Lower leg skin (tissue), 4 donors: Measurements from ENCODE around the gene KIRREL3. TPM values are rescaled to one million over a fixed set of nuclear protein-coding genes. Genes with fewer than 3 reads are reported as not detected.
"Not testable (repeated sequence)": the region's sequence is repeated elsewhere in the genome, so short reads cannot be mapped to it uniquely, and the experiment has no call there.

ENCODE experiments used
- DNase-seq, 2 donors: peaks; one replicate each; pipeline ENCODE4 v3.0.0-alpha.2; 2019; ENCODE audit warnings: low spot score in 2 of 2
- H3K4me3 ChIP-seq: fragments of 200-600 bp; sonication (generic); 2 replicates; pipeline ENCODE4 v1.5.1; 2017; ENCODE audit warnings: mild to moderate bottlenecking, low read depth; ENCODE audit not compliant: poor library complexity, severe bottlenecking
- CTCF ChIP-seq, 3 donors: fragments of 450-650 bp; IDR thresholded peaks; one replicate each; pipeline ENCODE4 v1.5.1; 2016; ENCODE audit warnings: antibody characterized with exemption in 3 of 3, mild to moderate bottlenecking in 3 of 3, moderate library complexity in 2 of 3
- POLR2A ChIP-seq, 2 donors: fragments of 450-650 bp; IDR thresholded peaks; one replicate each; pipeline ENCODE4 v1.6.1; 2016 to 2017; ENCODE audit warnings: antibody characterized with exemption in 2 of 2, mild to moderate bottlenecking in 1 of 2, moderate library complexity in 1 of 2
- WGBS, 2 donors: methylation state at CpG; one replicate each; pipeline ENCODE4 v1.1.5; 2018; 5-methylcytosine and 5-hydroxymethylcytosine counted together
- intact Hi-C: fragments of 100-400 bp; cut with DNase I; formaldehyde crosslinking; loops from one replicate; pipeline ENCODE4 v1.15.0; 2023; ENCODE audit warnings: low total_unique reads
- total RNA-seq, 4 donors: library from RNA; depleted of rRNA; stranded (reverse); fragments of >200 nt; gene quantifications; one replicate each; pipeline ENCODE4 v1.1.0, GENCODE V29; 2016

KIRREL3 gene
- total RNA-seq, 4 donors from 2014 or later, result 0.13 TPM; not detected in 3

GRCh38 chr11:126390272-126390867 lies 610.2 kb downstream of the KIRREL3 start:
- no peak overlapping the region for H3K4me3 ChIP-seq
- TF ChIP-seq POLR2A (IDR thresholded peaks at IDR 0.05) (no peak), CTCF (IDR thresholded peaks at IDR 0.05) (no peak)
- 58 to 62% methylated on average over 5 of the region's 5 CpGs for WGBS, 2 donors
- DNase-seq, result no peak
- intact Hi-C loops, result no loop called here

- DNase-seq, result no peak
- H3K4me3 ChIP-seq, result no peak overlapping the region
- WGBS, 2 donors, result 48 to 52% methylated on average over 5 of the region's 5 CpGs
- intact Hi-C loops, result no loop called here
- TF ChIP-seq POLR2A (IDR thresholded peaks at IDR 0.05), result no peak
- no peak for TF ChIP-seq CTCF (IDR thresholded peaks at IDR 0.05)
Measured at GRCh38 chr11:126387857-126388256, 612.7 kb downstream of the KIRREL3 start.

GRCh38 chr11:126386729-126387071 lies 613.9 kb downstream of the KIRREL3 start:
- H3K4me3 ChIP-seq, DNase-seq, intact Hi-C loops: not testable (repeated sequence)
- WGBS, 2 donors, result 13 to 18% methylated on average over 5 of the region's 5 CpGs

- H3K4me3 ChIP-seq, result no peak overlapping the region
- TF ChIP-seq CTCF (IDR thresholded peaks at IDR 0.05) (no peak), POLR2A (IDR thresholded peaks at IDR 0.05) (no peak)
- intact Hi-C loops, result no loop called here
- WGBS, 2 donors, result 71 to 73% methylated on average over 8 of the region's 8 CpGs
- DNase-seq, result no peak
Measured at GRCh38 chr11:126385991-126386728, 614.4 kb downstream of the KIRREL3 start.

- no peak overlapping the region for H3K4me3 ChIP-seq
- DNase-seq, result no peak
- TF ChIP-seq CTCF (IDR thresholded peaks at IDR 0.05) (no peak), POLR2A (IDR thresholded peaks at IDR 0.05) (no peak)
- 60 to 81% methylated on average over 2 to 8 of the region's 9 CpGs for WGBS, 2 donors
- intact Hi-C loops, result no loop called here
Measured at GRCh38 chr11:126384449-126385070, 616.0 kb downstream of the KIRREL3 start.
